H1 (cell line): ENCODE data around the gene AMELY. TPM values are rescaled to one million over a fixed set of nuclear protein-coding genes. Genes with fewer than 3 reads are reported as not detected.

Experiments
- CTCF ChIA-PET: fragments of 300-600 bp; sonication (Branson Sonifier 250); formaldehyde crosslinking; loops from one replicate; lab custom pipeline; 2021; ENCODE audit not compliant: partially characterized antibody; lab: Charles Lee
- POLR2A ChIA-PET: fragments of 300-600 bp; sonication (Branson Sonifier 250); formaldehyde crosslinking; loops from one replicate; lab custom pipeline; 2021; ENCODE audit warnings: inconsistent platforms; ENCODE audit not compliant: partially characterized antibody; lab: Charles Lee
- DNase-seq, 2 experiments: peaks; one replicate each; pipeline versions ENCODE4 v3.0.0 to v3.0.0-alpha.2; 2010 to 2022; ENCODE audit warnings: low spot score in 2 of 2, low read depth in 1 of 2, mixed read lengths in 1 of 2
- FAIRE-seq: peaks from 2 replicates; lab custom pipeline; 2011; peaks lifted over from hg19 to GRCh38; lab: Jason Lieb, UNC
- H2AFZ ChIP-seq: 2 replicates; pipeline ENCODE4 v1.8.1; 2012; ENCODE audit warnings: low read length, inconsistent platforms
- H2AK5ac ChIP-seq: 2 replicates; pipeline ENCODE4 v1.6.1; 2013; ENCODE audit warnings: low read depth, low read length
- H2BK120ac ChIP-seq: replicated peaks from 2 replicates; pipeline ENCODE3; 2013; ENCODE audit warnings: low read depth, low read length, inconsistent platforms
- H2BK12ac ChIP-seq: 2 replicates; pipeline ENCODE4 v1.6.1; 2013; ENCODE audit warnings: low read depth, low read length
- H2BK15ac ChIP-seq: 2 replicates; pipeline ENCODE4 v1.6.1; 2013; ENCODE audit warnings: low read length
- H2BK20ac ChIP-seq: 2 replicates; pipeline ENCODE4 v1.6.1; 2013; ENCODE audit warnings: low read length
- H2BK5ac ChIP-seq: 2 replicates; pipeline ENCODE4 v1.6.1; 2013; ENCODE audit warnings: low read depth, low read length
- H3K14ac ChIP-seq: 2 replicates; pipeline ENCODE4 v1.6.1; 2013; ENCODE audit warnings: inconsistent platforms; ENCODE audit not compliant: insufficient read length
- H3K18ac ChIP-seq: 2 replicates; pipeline ENCODE4 v1.6.1; 2013; ENCODE audit warnings: low read length; ENCODE audit errors: extremely low read depth
- H3K23ac ChIP-seq: 2 replicates; pipeline ENCODE4 v1.6.1; 2013; ENCODE audit warnings: inconsistent platforms; ENCODE audit not compliant: insufficient read length
- H3K23me2 ChIP-seq: 2 replicates; pipeline ENCODE4 v1.6.1; 2013; ENCODE audit warnings: low read depth, low read length
- H3K27ac ChIP-seq: 2 replicates; pipeline ENCODE4 v1.6.1; 2011; ENCODE audit warnings: low read depth, low read length, inconsistent platforms
- H3K27me3 ChIP-seq, 4 experiments: replicated peaks in 1 of 4; 1 replicate in 1 of 4; 2 replicates in 3 of 4; pipeline versions ENCODE4 v1.6.1 to v1.8.1; 2011 to 2013; ENCODE audit warnings: low read length in 3 of 4, mild to moderate bottlenecking in 3 of 4, inconsistent platforms in 2 of 4, mixed read lengths in 2 of 4, moderate library complexity in 1 of 4; ENCODE audit not compliant: control insufficient read depth in 3 of 4, insufficient read depth in 3 of 4; ENCODE audit errors: extremely low read depth in 1 of 4
- H3K36me3 ChIP-seq, 4 experiments: 2 replicates each; pipeline versions ENCODE4 v1.6.1 to v1.8.1; 2011 to 2013; ENCODE audit warnings: mild to moderate bottlenecking in 4 of 4, low read length in 3 of 4, moderate library complexity in 2 of 4, control low read depth in 1 of 4, inconsistent platforms in 1 of 4; ENCODE audit not compliant: insufficient read depth in 4 of 4, control insufficient read depth in 2 of 4
- H3K4ac ChIP-seq: replicated peaks from 2 replicates; pipeline ENCODE3; 2013; ENCODE audit warnings: low read length, low read depth, mixed read lengths, inconsistent platforms; ENCODE audit not compliant: insufficient read length
- H3K4me1 ChIP-seq, 4 experiments: replicated peaks in 1 of 4; 1 replicate in 1 of 4; 2 replicates in 3 of 4; pipeline versions ENCODE4 v1.6.1 to v1.8.1; 2011 to 2013; ENCODE audit warnings: low read length in 3 of 4, inconsistent platforms in 2 of 4, mixed read lengths in 1 of 4; ENCODE audit not compliant: insufficient read depth in 4 of 4, control insufficient read depth in 3 of 4
- H3K4me2 ChIP-seq, 2 experiments: 2 replicates each; pipeline versions ENCODE4 v1.6.1 to v1.8.1; 2011 to 2013; ENCODE audit warnings: low read depth in 2 of 2, low read length in 2 of 2, control low read depth in 1 of 2, inconsistent platforms in 1 of 2, mild to moderate bottlenecking in 1 of 2; ENCODE audit not compliant: insufficient read depth in 1 of 2
- H3K4me3 ChIP-seq, 4 experiments: fragments of 200-600, 300-600 bp in 1 of 4; sonication (generic), shearing (Covaris generic), sonication (Bioruptor Twin) in 1 of 4; 2 replicates each; pipeline versions ENCODE4 v1.5.1 to v1.8.1; 2011 to 2016; ENCODE audit warnings: low read length in 4 of 4, low read depth in 3 of 4, control low read depth in 2 of 4, inconsistent platforms in 2 of 4, mild to moderate bottlenecking in 2 of 4, mixed read lengths in 1 of 4, moderate library complexity in 1 of 4; ENCODE audit not compliant: insufficient read depth in 2 of 4; ENCODE audit errors: extremely low read depth in 1 of 4
- H3K56ac ChIP-seq: replicated peaks from 2 replicates; pipeline ENCODE3; 2013; ENCODE audit warnings: low read depth, mild to moderate bottlenecking, mixed read lengths, low read length, inconsistent platforms; ENCODE audit not compliant: insufficient read length
- H3K79me1 ChIP-seq: 2 replicates; pipeline ENCODE4 v1.6.1; 2013; ENCODE audit warnings: low read depth, low read length, control low read depth
- H3K79me2 ChIP-seq, 2 experiments: 2 replicates each; pipeline versions ENCODE4 v1.6.1 to v1.8.1; 2012 to 2013; ENCODE audit warnings: low read length in 2 of 2, mild to moderate bottlenecking in 2 of 2, inconsistent platforms in 1 of 2; ENCODE audit not compliant: insufficient read depth in 2 of 2, control insufficient read depth in 1 of 2
- H3K9ac ChIP-seq, 4 experiments: replicated peaks in 1 of 4; 1 replicate in 1 of 4; 2 replicates in 3 of 4; pipeline versions ENCODE4 v1.6.1 to v1.8.1; 2011 to 2013; ENCODE audit warnings: low read depth in 3 of 4, low read length in 3 of 4, control low read depth in 2 of 4, mild to moderate bottlenecking in 2 of 4, moderate library complexity in 2 of 4, inconsistent platforms in 1 of 4; ENCODE audit errors: extremely low read depth in 1 of 4
- H3K9me3 ChIP-seq, 2 experiments: 2 replicates each; pipeline versions ENCODE4 v1.6.1 to v1.8.1; 2012 to 2013; ENCODE audit warnings: mild to moderate bottlenecking in 2 of 2, moderate library complexity in 2 of 2, control low read depth in 1 of 2, inconsistent platforms in 1 of 2, low read depth in 1 of 2, low read length in 1 of 2, mixed read lengths in 1 of 2; ENCODE audit not compliant: insufficient read depth in 2 of 2
- H4K20me1 ChIP-seq, 2 experiments: replicated peaks in 1 of 2; 2 replicates each; pipeline versions ENCODE3 to v1.8.1; 2011 to 2013; ENCODE audit warnings: inconsistent platforms in 2 of 2, low read length in 2 of 2, mild to moderate bottlenecking in 1 of 2; ENCODE audit not compliant: insufficient read depth in 2 of 2, control insufficient read depth in 1 of 2
- H4K5ac ChIP-seq: 2 replicates; pipeline ENCODE4 v1.6.1; 2013; ENCODE audit warnings: low read length, low read depth, mixed read lengths, inconsistent platforms; ENCODE audit not compliant: insufficient read length
- H4K8ac ChIP-seq: 2 replicates; pipeline ENCODE4 v1.8.0; 2013; ENCODE audit warnings: mild to moderate bottlenecking, moderate library complexity, low read length, inconsistent platforms; ENCODE audit not compliant: insufficient read depth; ENCODE audit errors: extremely low read depth
- H4K91ac ChIP-seq: replicated peaks from 2 replicates; pipeline ENCODE3; 2013; ENCODE audit warnings: low read length, mixed read lengths, inconsistent platforms; ENCODE audit not compliant: insufficient read length
- BACH1 ChIP-seq: IDR thresholded peaks from 2 replicates; pipeline ENCODE4 v1.6.1; 2012; ENCODE audit warnings: low read length, improper control_type of control experiment
- CBX5 ChIP-seq: fragments of 300-800, 300-1000 bp; sonication (generic); IDR thresholded peaks from 2 replicates; pipeline ENCODE4 v1.7.1; 2016; ENCODE audit warnings: antibody characterized with exemption, low read length, low read depth
- CHD2 ChIP-seq: IDR thresholded peaks from 2 replicates; pipeline ENCODE4 v1.6.1; 2012; ENCODE audit warnings: low read length, improper control_type of control experiment
- EZH2 ChIP-seq: fragments of 200-600 bp; sonication (generic); IDR thresholded peaks from 2 replicates; pipeline ENCODE4 v1.7.1; 2012; ENCODE audit warnings: low read depth, mild to moderate bottlenecking, moderate library complexity, low read length, inconsistent platforms; ENCODE audit not compliant: severe bottlenecking
- HDAC6 ChIP-seq: IDR thresholded peaks from one replicate; pipeline ENCODE4 v1.7.1; 2012; ENCODE audit warnings: low read depth, mild to moderate bottlenecking, inconsistent platforms, low read length, moderate library complexity
- JUN ChIP-seq: IDR thresholded peaks from 2 replicates; pipeline ENCODE4 v1.6.1; 2011; ENCODE audit warnings: low read depth, mild to moderate bottlenecking, improper control_type of control experiment, low read length
- KDM5A ChIP-seq: fragments of 200-600 bp; IDR thresholded peaks from 2 replicates; pipeline ENCODE4 v1.7.1; 2012; ENCODE audit warnings: mild to moderate bottlenecking, low read length, inconsistent platforms, mixed read lengths
- MAFK ChIP-seq: IDR thresholded peaks from 2 replicates; pipeline ENCODE4 v1.6.1; 2012; ENCODE audit warnings: low read depth, mild to moderate bottlenecking, improper control_type of control experiment, low read length
- PHF8 ChIP-seq: fragments of 200-600 bp; sonication (generic); conservative IDR thresholded peaks from 2 replicates; pipeline ENCODE4 v1.7.1; 2012; ENCODE audit warnings: low read depth, mild to moderate bottlenecking, inconsistent platforms, low read length, moderate library complexity
- RBBP5 ChIP-seq: IDR thresholded peaks from 2 replicates; pipeline ENCODE4 v1.7.1; 2012; ENCODE audit warnings: low read depth, mild to moderate bottlenecking, inconsistent platforms, low read length, moderate library complexity, borderline replicate concordance
- SIX5 ChIP-seq: IDR thresholded peaks from 2 replicates; pipeline ENCODE4 v1.6.1; 2011; ENCODE audit warnings: mild to moderate bottlenecking, low read depth, low read length
- SUZ12 ChIP-seq: fragments of 200-600 bp; sonication (generic); IDR thresholded peaks from 2 replicates; pipeline ENCODE4 v1.6.1; 2012; ENCODE audit warnings: mild to moderate bottlenecking, inconsistent platforms, low read length, moderate library complexity, mixed read lengths
- TAF1 ChIP-seq: IDR thresholded peaks from 2 replicates; pipeline ENCODE4 v1.6.1; 2011; ENCODE audit warnings: mild to moderate bottlenecking, low read depth, low read length
- WGBS, 2 experiments: shearing (Covaris generic) in 1 of 2; methylation state at CpG; one replicate each; pipeline versions ENCODE4 v1.1.6 to v1.1.7; 2013 to 2015; ENCODE audit warnings: low lambda C conversion rate in 2 of 2, mixed read lengths in 2 of 2, inconsistent platforms in 1 of 2, low coverage in 1 of 2, missing lambda C conversion rate in 1 of 2; ENCODE audit not compliant: insufficient replicate concordance in 2 of 2, insufficient coverage in 1 of 2, insufficient read length in 1 of 2; ENCODE audit errors: extremely low coverage in 1 of 2, missing lambda C conversion rate in 1 of 2; 5-methylcytosine and 5-hydroxymethylcytosine counted together
- polyA plus RNA-seq, 7 experiments: library from polyadenylated mRNA; depleted of rRNA in 3 of 7; stranded (reverse) in 5 of 7; unstranded in 2 of 7; fragments of >200 nt in 5 of 7; fragments of 200-250 nt in 2 of 7; gene quantifications; 1 replicate in 5 of 7; 2 replicates in 1 of 7; 4 replicates in 1 of 7; pipeline versions ENCODE4 v1.2.1 to v1.2.3, GENCODE V29; 2011 to 2013; ENCODE audit warnings: missing spikeins in 2 of 7, mixed read lengths in 2 of 7
- total RNA-seq: library from RNA; stranded (reverse); fragmentation: NEBNext Ultra II Directional; extraction: Animal tissue kit (Norgen Biotek cat#: 25700); gene quantifications from 2 replicates; pipeline ENCODE4 v1.2.1, GENCODE V29; 2021
- TF ChIP-seq, protein P1 (sequence below): IDR thresholded peaks from 2 replicates; pipeline ENCODE4 v1.6.1; 2012; ENCODE audit warnings: inconsistent platforms
- TF ChIP-seq, protein P2 (sequence below): IDR thresholded peaks from 2 replicates; pipeline ENCODE4 v1.6.1; 2012; ENCODE audit warnings: inconsistent platforms

Gene AMELY
- total and polyA plus RNA-seq, 2 of the 8 experiments (the other 6 are each of a cell fraction or from before 2014, with no cell fraction given): 0.09 TPM; not detected in 1

DNA sequence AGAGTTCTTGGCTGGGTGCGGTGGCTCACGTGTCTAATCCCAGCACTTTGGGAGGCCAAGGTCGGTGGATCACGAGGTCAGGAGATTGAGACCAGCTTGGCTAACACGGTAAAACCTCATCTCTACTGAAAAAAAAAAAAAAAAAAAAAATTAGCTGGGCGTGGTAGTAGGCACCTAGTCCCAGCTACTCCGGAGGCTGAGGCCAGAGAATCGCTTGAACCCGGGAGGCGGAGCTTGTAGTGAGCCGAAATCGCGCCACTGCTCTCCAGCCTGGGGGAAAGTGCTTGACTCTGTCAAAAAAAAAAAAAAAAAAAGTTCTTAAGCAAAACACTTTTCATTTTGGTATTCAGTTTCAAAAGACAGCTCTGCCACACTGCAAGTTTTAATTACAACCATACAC is 36.8 kb upstream of the AMELY start:
- H3K18ac ChIP-seq: no peak overlapping the region
- H2BK20ac ChIP-seq: no peak overlapping the region
- H2BK12ac ChIP-seq: no peak overlapping the region
- H4K8ac ChIP-seq: no peak overlapping the region
- CTCF ChIA-PET: interaction anchor here (0.6 to 2.3 kb wide), 5 partner anchors 10 to 130 kb away, joined by 3 to 5 read pairs (median 3); no protein-coding TSS in a partner anchor
- no peak overlapping the region for H3K4me2 ChIP-seq
- no CpG with 5 or more reads among the region's 13 CpGs for WGBS, 2 experiments
- H3K36me3 ChIP-seq: no peaks in the 10 kb centered on the region
- TF ChIP-seq BACH1 (no peak), JUN (no peak), EZH2 (no peak), TAF1 (no peak), MAFK (no peak), CHD2 (no peak), RBBP5 (no peak), HDAC6 (no peak), CBX5 (no peak), PHF8 (no peak), SUZ12 (no peak), KDM5A (no peak), SIX5 (no peak)
- TF ChIP-seq, protein P1, sequence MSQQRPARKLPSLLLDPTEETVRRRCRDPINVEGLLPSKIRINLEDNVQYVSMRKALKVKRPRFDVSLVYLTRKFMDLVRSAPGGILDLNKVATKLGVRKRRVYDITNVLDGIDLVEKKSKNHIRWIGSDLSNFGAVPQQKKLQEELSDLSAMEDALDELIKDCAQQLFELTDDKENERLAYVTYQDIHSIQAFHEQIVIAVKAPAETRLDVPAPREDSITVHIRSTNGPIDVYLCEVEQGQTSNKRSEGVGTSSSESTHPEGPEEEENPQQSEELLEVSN: no peak
- TF ChIP-seq, protein P2, sequence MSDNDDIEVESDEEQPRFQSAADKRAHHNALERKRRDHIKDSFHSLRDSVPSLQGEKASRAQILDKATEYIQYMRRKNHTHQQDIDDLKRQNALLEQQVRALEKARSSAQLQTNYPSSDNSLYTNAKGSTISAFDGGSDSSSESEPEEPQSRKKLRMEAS: no peak
- TF ChIP-seq, all 59 proteins: peak for 0
- no peak overlapping the region for H2BK15ac ChIP-seq
- no peak overlapping the region for H2AFZ ChIP-seq
- H3K23me2 ChIP-seq: no peaks in the 10 kb centered on the region; the same call in 1 of the 2 replicates
- H3K4me1 ChIP-seq: no peaks in the 10 kb centered on the region
- no peaks in the 10 kb centered on the region for H3K9me3 ChIP-seq
- H3K4me3 ChIP-seq: no peak overlapping the region
- H3K79me2 ChIP-seq: no peaks in the 10 kb centered on the region; a peak in 1 of 4 replicates
- no peak overlapping the region for H3K14ac ChIP-seq
- no peaks in the 10 kb centered on the region for H3K27me3 ChIP-seq
- no peak overlapping the region for H3K27ac ChIP-seq
- FAIRE-seq (no peak), DNase-seq (no peak)
- H3K4ac ChIP-seq: no peak overlapping the region
- H2BK120ac ChIP-seq: no peak overlapping the region
- no peak overlapping the region for H2AK5ac ChIP-seq
- H3K9ac ChIP-seq: no peak overlapping the region
- no peak overlapping the region for H4K91ac ChIP-seq
- no peaks in the 10 kb centered on the region for H3K79me1 ChIP-seq
- no peak overlapping the region for H3K23ac ChIP-seq
- no peak overlapping the region for H3K56ac ChIP-seq
- H2BK5ac ChIP-seq: no peak overlapping the region
- POLR2A ChIA-PET: no interaction called here
- H4K5ac ChIP-seq: no peak overlapping the region
- H4K20me1 ChIP-seq: no peaks in the 10 kb centered on the region
